Panc1 (cell line): ENCODE results near the gene CHST8. TPM values are rescaled to one million over a fixed set of nuclear protein-coding genes. Genes with fewer than 3 reads are reported as not detected.

Experiments
- ATAC-seq: fragments of 200-7000 bp; cut with Tn5 transposase; 2 replicates; pipeline ENCODE4 v1.9.1; 2020; ENCODE audit warnings: mild to moderate bottlenecking, moderate library complexity
- BruUV-seq: library from RNA; stranded (reverse); fragments of 400-500 nt; replicated peaks from 2 replicates; lab custom pipeline; 2021; lab: Mats Ljungman, UMichigan
- CTCF ChIA-PET: fragments of 300-600 bp; sonication (Branson Sonifier 250); formaldehyde crosslinking; loops from one replicate; lab custom pipeline; 2022; ENCODE audit warnings: antibody characterized with exemption; lab: Charles Lee
- POLR2A ChIA-PET: fragments of 300-600 bp; sonication (Branson Sonifier 250); formaldehyde crosslinking; loops from one replicate; lab custom pipeline; 2022; ENCODE audit warnings: antibody characterized with exemption; lab: Charles Lee
- DNase-seq: peaks from one replicate; pipeline ENCODE4 v3.0.0-alpha.2; 2010; ENCODE audit warnings: low read depth, low spot score
- H3K27ac ChIP-seq: 2 replicates; pipeline ENCODE4 v1.5.1; 2011; ENCODE audit warnings: mild to moderate bottlenecking, low read length, inconsistent platforms
- H3K27me3 ChIP-seq: fragments of 200-500 bp; sonication (Bioruptor generic); 2 replicates; pipeline ENCODE4 v1.6.0; 2014; ENCODE audit warnings: low read length, inconsistent platforms; ENCODE audit not compliant: control insufficient read depth, insufficient read depth
- H3K36me3 ChIP-seq: fragments of 200-500 bp; sonication (Bioruptor generic); 2 replicates; pipeline ENCODE4 v1.5.1; 2014; ENCODE audit warnings: inconsistent platforms, mild to moderate bottlenecking, low read length, moderate library complexity; ENCODE audit not compliant: control insufficient read depth, insufficient read depth
- H3K4me1 ChIP-seq: 2 replicates; pipeline ENCODE4 v1.5.1; 2011; ENCODE audit warnings: inconsistent platforms, mild to moderate bottlenecking, low read length, moderate library complexity; ENCODE audit not compliant: control insufficient read depth, insufficient read depth
- H3K4me3 ChIP-seq, 2 experiments: 2 replicates each; pipeline ENCODE4 v1.5.1; 2011 to 2012; ENCODE audit warnings: low read depth in 2 of 2, low read length in 2 of 2, mild to moderate bottlenecking in 2 of 2, inconsistent platforms in 1 of 2, moderate library complexity in 1 of 2
- H3K9me3 ChIP-seq: fragments of 200-500 bp; sonication (Bioruptor generic); 2 replicates; pipeline ENCODE4 v1.5.1; 2014; ENCODE audit warnings: low read depth, mild to moderate bottlenecking, inconsistent platforms, low read length, moderate library complexity; ENCODE audit not compliant: control insufficient read depth, insufficient read depth
- POLR2AphosphoS5 ChIP-seq: IDR thresholded peaks from 2 replicates; pipeline ENCODE4 v1.6.1; 2012; ENCODE audit warnings: mild to moderate bottlenecking, low read depth, low read length, moderate library complexity
- SIN3A ChIP-seq: IDR thresholded peaks from 2 replicates; pipeline ENCODE4 v1.6.1; 2012; ENCODE audit warnings: low read depth, mild to moderate bottlenecking, low read length, moderate library complexity, borderline replicate concordance; ENCODE audit not compliant: insufficient read depth
- TCF7L2 ChIP-seq: IDR thresholded peaks from 2 replicates; pipeline ENCODE4 v1.6.1; 2011; ENCODE audit warnings: mild to moderate bottlenecking, low read depth, low read length, inconsistent platforms
- in situ Hi-C: cut with HindIII; loops from 2 replicates; pipeline ENCODE4 v1.10.0; 2016; ENCODE audit warnings: low sequenced_read_pairs, low pct_unique_long_range_greater_than_20kb
- intact Hi-C: fragments of 100-400 bp; cut with micrococcal nuclease; formaldehyde crosslinking; loops from one replicate; pipeline ENCODE4 v1.10.0; 2022; ENCODE audit not compliant: unreplicated experiment
- total RNA-seq: library from RNA; stranded (reverse); gene quantifications from one replicate; pipeline ENCODE4 v1.2.1, GENCODE V29; 2021; ENCODE audit not compliant: unreplicated experiment
- TF ChIP-seq, protein P1 (sequence below): fragments of 450-650 bp; IDR thresholded peaks from 2 replicates; pipeline ENCODE4 v1.5.1; 2017; ENCODE audit warnings: mild to moderate bottlenecking
- TF ChIP-seq, protein P2 (sequence below), 2 experiments: IDR thresholded peaks; 2 replicates each; pipeline ENCODE4 v1.6.1; 2011 to 2012; ENCODE audit warnings: low read depth in 2 of 2, control low read depth in 1 of 2, low read length in 1 of 2, mild to moderate bottlenecking in 1 of 2, moderate library complexity in 1 of 2; ENCODE audit not compliant: insufficient read depth in 1 of 2

CHST8 gene
- total RNA-seq, 1 experiment from 2014 or later = 0.28 TPM

DNA sequence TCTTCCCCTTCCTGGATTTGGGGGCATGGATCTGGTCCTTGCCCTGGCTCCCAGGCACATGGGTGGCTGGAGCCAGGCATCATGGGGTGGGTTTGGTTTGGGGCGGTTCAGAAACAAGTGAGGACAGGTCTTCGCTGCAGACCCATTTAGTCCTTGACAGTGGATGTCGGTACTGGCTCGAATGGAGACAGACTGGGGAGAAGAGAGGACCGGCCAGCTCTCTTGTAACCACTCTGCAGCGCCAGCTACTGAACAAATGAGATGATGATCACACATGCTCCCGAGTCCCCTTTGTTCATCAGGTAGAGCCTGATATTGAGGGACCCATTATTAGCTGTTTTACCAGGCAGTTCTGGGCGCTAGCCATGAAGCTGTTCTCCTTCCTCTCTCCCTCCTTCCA is 64.5 kb downstream of the CHST8 start:
- POLR2A ChIA-PET = no interaction called here
- H3K36me3 ChIP-seq = no peaks in the 10 kb centered on the region; the same call in 1 of the 2 replicates
- no peak overlapping the region for H3K27ac ChIP-seq
- BruUV-seq = no TSS peak
- TF ChIP-seq POLR2AphosphoS5 (no peak), SIN3A (no peak), TCF7L2 (no peak)
- TF ChIP-seq, protein P1, sequence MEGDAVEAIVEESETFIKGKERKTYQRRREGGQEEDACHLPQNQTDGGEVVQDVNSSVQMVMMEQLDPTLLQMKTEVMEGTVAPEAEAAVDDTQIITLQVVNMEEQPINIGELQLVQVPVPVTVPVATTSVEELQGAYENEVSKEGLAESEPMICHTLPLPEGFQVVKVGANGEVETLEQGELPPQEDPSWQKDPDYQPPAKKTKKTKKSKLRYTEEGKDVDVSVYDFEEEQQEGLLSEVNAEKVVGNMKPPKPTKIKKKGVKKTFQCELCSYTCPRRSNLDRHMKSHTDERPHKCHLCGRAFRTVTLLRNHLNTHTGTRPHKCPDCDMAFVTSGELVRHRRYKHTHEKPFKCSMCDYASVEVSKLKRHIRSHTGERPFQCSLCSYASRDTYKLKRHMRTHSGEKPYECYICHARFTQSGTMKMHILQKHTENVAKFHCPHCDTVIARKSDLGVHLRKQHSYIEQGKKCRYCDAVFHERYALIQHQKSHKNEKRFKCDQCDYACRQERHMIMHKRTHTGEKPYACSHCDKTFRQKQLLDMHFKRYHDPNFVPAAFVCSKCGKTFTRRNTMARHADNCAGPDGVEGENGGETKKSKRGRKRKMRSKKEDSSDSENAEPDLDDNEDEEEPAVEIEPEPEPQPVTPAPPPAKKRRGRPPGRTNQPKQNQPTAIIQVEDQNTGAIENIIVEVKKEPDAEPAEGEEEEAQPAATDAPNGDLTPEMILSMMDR = no peak
- TF ChIP-seq, protein P2, sequence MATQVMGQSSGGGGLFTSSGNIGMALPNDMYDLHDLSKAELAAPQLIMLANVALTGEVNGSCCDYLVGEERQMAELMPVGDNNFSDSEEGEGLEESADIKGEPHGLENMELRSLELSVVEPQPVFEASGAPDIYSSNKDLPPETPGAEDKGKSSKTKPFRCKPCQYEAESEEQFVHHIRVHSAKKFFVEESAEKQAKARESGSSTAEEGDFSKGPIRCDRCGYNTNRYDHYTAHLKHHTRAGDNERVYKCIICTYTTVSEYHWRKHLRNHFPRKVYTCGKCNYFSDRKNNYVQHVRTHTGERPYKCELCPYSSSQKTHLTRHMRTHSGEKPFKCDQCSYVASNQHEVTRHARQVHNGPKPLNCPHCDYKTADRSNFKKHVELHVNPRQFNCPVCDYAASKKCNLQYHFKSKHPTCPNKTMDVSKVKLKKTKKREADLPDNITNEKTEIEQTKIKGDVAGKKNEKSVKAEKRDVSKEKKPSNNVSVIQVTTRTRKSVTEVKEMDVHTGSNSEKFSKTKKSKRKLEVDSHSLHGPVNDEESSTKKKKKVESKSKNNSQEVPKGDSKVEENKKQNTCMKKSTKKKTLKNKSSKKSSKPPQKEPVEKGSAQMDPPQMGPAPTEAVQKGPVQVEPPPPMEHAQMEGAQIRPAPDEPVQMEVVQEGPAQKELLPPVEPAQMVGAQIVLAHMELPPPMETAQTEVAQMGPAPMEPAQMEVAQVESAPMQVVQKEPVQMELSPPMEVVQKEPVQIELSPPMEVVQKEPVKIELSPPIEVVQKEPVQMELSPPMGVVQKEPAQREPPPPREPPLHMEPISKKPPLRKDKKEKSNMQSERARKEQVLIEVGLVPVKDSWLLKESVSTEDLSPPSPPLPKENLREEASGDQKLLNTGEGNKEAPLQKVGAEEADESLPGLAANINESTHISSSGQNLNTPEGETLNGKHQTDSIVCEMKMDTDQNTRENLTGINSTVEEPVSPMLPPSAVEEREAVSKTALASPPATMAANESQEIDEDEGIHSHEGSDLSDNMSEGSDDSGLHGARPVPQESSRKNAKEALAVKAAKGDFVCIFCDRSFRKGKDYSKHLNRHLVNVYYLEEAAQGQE (IDR thresholded peaks at IDR 0.05; ENCODE audit: insufficient read depth in 1 of 2, low read depth in 2 of 2, low read length in 1 of 2) = no peak
- DNase-seq = no peak
- H3K4me1 ChIP-seq = no peaks in the 10 kb centered on the region
- no peak overlapping the region for H3K4me3 ChIP-seq
- ATAC-seq = no peak
- intact Hi-C loops = no loop called here
- in situ Hi-C loops = no loop called here
- peaks cover 23% of the 10 kb centered on the region for H3K27me3 ChIP-seq
- no peaks in the 10 kb centered on the region for H3K9me3 ChIP-seq
- CTCF ChIA-PET = interaction anchor here (1.6 kb wide), 1 partner anchor 256 kb away, joined by 5 read pairs; no protein-coding TSS in a partner anchor

DNA sequence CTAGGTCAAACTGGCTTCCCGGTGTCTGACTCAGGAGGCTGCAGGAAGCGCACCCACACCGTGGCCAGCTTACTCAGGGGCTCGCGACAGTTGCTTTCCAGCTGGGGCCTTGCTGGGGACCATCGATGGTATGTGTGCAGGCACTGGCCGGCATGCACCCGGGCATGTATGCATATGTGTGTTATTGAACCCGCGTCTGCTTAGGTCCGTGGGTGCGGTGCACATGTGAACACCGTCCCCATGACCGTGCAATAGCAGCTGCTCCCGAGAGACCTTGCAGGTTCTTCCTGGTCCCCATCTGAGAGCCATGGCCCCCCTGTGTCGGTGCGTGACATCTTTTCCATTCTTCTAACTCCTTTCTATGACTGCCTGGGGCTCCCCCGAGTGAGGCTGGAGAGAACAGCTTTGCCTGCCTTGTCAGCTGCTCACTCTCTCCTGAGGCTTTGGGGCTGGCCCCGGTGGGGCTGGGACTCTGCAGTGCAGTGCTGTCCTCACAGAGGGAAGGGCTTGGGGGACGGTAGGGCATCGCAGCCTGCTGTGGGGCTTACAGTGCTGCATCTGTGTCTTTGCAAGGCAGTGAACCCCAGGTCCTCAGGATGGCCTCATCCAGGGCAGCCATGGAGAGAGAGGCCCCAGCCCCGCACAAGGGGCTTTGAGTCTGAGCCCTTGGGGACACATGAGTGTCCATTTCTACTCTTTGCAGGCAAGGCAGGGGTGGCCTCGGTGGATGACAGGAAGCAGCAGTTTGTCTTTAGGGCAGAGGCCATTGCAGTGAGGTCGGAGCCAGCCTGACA is 65.1 kb downstream of the CHST8 start:
- no peak overlapping the region for H3K4me3 ChIP-seq
- intact Hi-C loops (no loop called here), in situ Hi-C loops (no loop called here)
- no peak overlapping the region for H3K27ac ChIP-seq
- no TSS peak for BruUV-seq
- DNase-seq (no peak), ATAC-seq (no peak)
- CTCF ChIA-PET = interaction anchor here (1.6 kb wide), 1 partner anchor 256 kb away, joined by 5 read pairs; no protein-coding TSS in a partner anchor
- no peaks in the 10 kb centered on the region for H3K9me3 ChIP-seq
- no peak for TF ChIP-seq POLR2AphosphoS5
- TF ChIP-seq, protein P2 (IDR thresholded peaks at IDR 0.05; ENCODE audit: insufficient read depth in 1 of 2, low read depth in 2 of 2, low read length in 1 of 2) = no peak
- TF ChIP-seq, protein P1 = no peak
- no peak for TF ChIP-seq TCF7L2
- TF ChIP-seq SIN3A = no peak
- no peaks in the 10 kb centered on the region; the same call in 1 of the 2 replicates for H3K36me3 ChIP-seq
- peaks cover 20% of the 10 kb centered on the region for H3K27me3 ChIP-seq
- POLR2A ChIA-PET = no interaction called here
- H3K4me1 ChIP-seq = no peaks in the 10 kb centered on the region
